ENCODE data around the gene SYNDIG1.

The SYNDIG1 gene

GRCh38 chr20:24438331-24438730, 31.1 kb upstream of the SYNDIG1 start:
- Histone ChIP-seq H2AK5ac (ENCODE audit: low read length, severe bottlenecking) (no peak overlapping the region), H3K79me1 (replicated peaks; ENCODE audit: low read length, poor library complexity, severe bottlenecking) (no peaks in the 10 kb centered on the region), H2BK120ac (ENCODE audit: low read depth, low read length) (no peak overlapping the region), H3K9ac (ENCODE audit: low read length) (no peak overlapping the region), H3K4ac (ENCODE audit: low read depth in 1 of 2, low read length in 2 of 2) (no peak overlapping the region), H3K27me3 (ENCODE audit: control insufficient read depth in 1 of 2, insufficient read depth in 1 of 2, low read length in 2 of 2) (peaks cover 34 to 53% of the 10 kb centered on the region in 2 experiments), H3K4me2 (ENCODE audit: low read length, poor library complexity, severe bottlenecking) (no peak overlapping the region), H3K4me3 (ENCODE audit: insufficient read depth in 1 of 2, low read depth in 1 of 2, low read length in 2 of 2) (no peak overlapping the region), H3K14ac (ENCODE audit: low read length in 2 of 2) (no peak overlapping the region), H3K9me3 (ENCODE audit: control insufficient read depth, low read length) (no peaks in the 10 kb centered on the region), H3K36me3 (ENCODE audit: control insufficient read depth in 1 of 2, insufficient read depth in 2 of 2, low read depth in 1 of 2, low read length in 2 of 2) (no peaks in the 10 kb centered on the region), H3K4me1 (ENCODE audit: control insufficient read depth, insufficient read depth, low read depth, low read length) (no peaks in the 10 kb centered on the region), H4K91ac (ENCODE audit: low read length) (no peak overlapping the region), H2AFZ (ENCODE audit: low read depth, low read length) (no peak overlapping the region), H3K27ac (ENCODE audit: low read length, poor library complexity, severe bottlenecking) (no peak overlapping the region), H2BK15ac (ENCODE audit: low read depth, poor library complexity, severe bottlenecking) (no peak overlapping the region), H4K8ac (ENCODE audit: low read length) (no peak overlapping the region), H2BK12ac (ENCODE audit: low read length in 2 of 2) (no peak overlapping the region), H3K18ac (ENCODE audit: low read depth in 1 of 2, low read length in 2 of 2) (no peak overlapping the region), H2BK5ac (ENCODE audit: low read depth, low read length, poor library complexity, severe bottlenecking) (no peak overlapping the region), H3K23ac (ENCODE audit: low read length in 2 of 2) (no peak overlapping the region)
- DNase-seq = no peak
- 67% methylated on average over 2 of the region's 2 CpGs for WGBS

- no peak overlapping the region for H2BK120ac ChIP-seq (ENCODE audit: low read depth, low read length)
- H2AFZ ChIP-seq (ENCODE audit: low read depth, low read length) = no peak overlapping the region
- H3K36me3 ChIP-seq (ENCODE audit: control insufficient read depth in 1 of 2, insufficient read depth in 2 of 2, low read depth in 1 of 2, low read length in 2 of 2) = no peaks in the 10 kb centered on the region
- H3K4me1 ChIP-seq (ENCODE audit: control insufficient read depth, insufficient read depth, low read depth, low read length) = no peaks in the 10 kb centered on the region
- H3K4me3 ChIP-seq (ENCODE audit: insufficient read depth in 1 of 2, low read depth in 1 of 2, low read length in 2 of 2) = no peak overlapping the region
- H3K14ac ChIP-seq (ENCODE audit: low read length in 2 of 2) = no peak overlapping the region
- WGBS = 69% methylated on average over 7 of the region's 7 CpGs
- no peaks in the 10 kb centered on the region for H3K79me1 ChIP-seq (replicated peaks; ENCODE audit: low read length, poor library complexity, severe bottlenecking)
- H2BK12ac ChIP-seq (ENCODE audit: low read length in 2 of 2) = no peak overlapping the region
- H3K9me3 ChIP-seq (ENCODE audit: control insufficient read depth, low read length) = no peaks in the 10 kb centered on the region
- H3K23ac ChIP-seq (ENCODE audit: low read length in 2 of 2) = no peak overlapping the region
- H3K4ac ChIP-seq (ENCODE audit: low read depth in 1 of 2, low read length in 2 of 2) = no peak overlapping the region
- H2BK5ac ChIP-seq (ENCODE audit: low read depth, low read length, poor library complexity, severe bottlenecking) = no peak overlapping the region
- H2AK5ac ChIP-seq (ENCODE audit: low read length, severe bottlenecking) = no peak overlapping the region
- peaks cover 47 to 64% of the 10 kb centered on the region in 2 experiments for H3K27me3 ChIP-seq (ENCODE audit: control insufficient read depth in 1 of 2, insufficient read depth in 1 of 2, low read length in 2 of 2)
- no peak overlapping the region for H4K8ac ChIP-seq (ENCODE audit: low read length)
- H4K91ac ChIP-seq (ENCODE audit: low read length) = no peak overlapping the region
- H3K4me2 ChIP-seq (ENCODE audit: low read length, poor library complexity, severe bottlenecking) = no peak overlapping the region
- no peak overlapping the region for H3K27ac ChIP-seq (ENCODE audit: low read length, poor library complexity, severe bottlenecking)
- no peak overlapping the region for H3K18ac ChIP-seq (ENCODE audit: low read depth in 1 of 2, low read length in 2 of 2)
- no peak overlapping the region for H3K9ac ChIP-seq (ENCODE audit: low read length)
- no peak overlapping the region for H2BK15ac ChIP-seq (ENCODE audit: low read depth, poor library complexity, severe bottlenecking)
- DNase-seq = no peak
Observed at GRCh38 chr20:24439737-24440387, 29.6 kb upstream of the SYNDIG1 start.

- H3K4me1 ChIP-seq (ENCODE audit: control insufficient read depth, insufficient read depth, low read depth, low read length) = no peaks in the 10 kb centered on the region
- no peak overlapping the region for H4K91ac ChIP-seq (ENCODE audit: low read length)
- no peaks in the 10 kb centered on the region for H3K36me3 ChIP-seq (ENCODE audit: control insufficient read depth in 1 of 2, insufficient read depth in 2 of 2, low read depth in 1 of 2, low read length in 2 of 2)
- no peak overlapping the region for H2BK12ac ChIP-seq (ENCODE audit: low read length in 2 of 2)
- no peak overlapping the region for H2BK120ac ChIP-seq (ENCODE audit: low read depth, low read length)
- H3K18ac ChIP-seq (ENCODE audit: low read depth in 1 of 2, low read length in 2 of 2) = no peak overlapping the region
- H3K14ac ChIP-seq (ENCODE audit: low read length in 2 of 2) = no peak overlapping the region
- no peaks in the 10 kb centered on the region for H3K9me3 ChIP-seq (ENCODE audit: control insufficient read depth, low read length)
- H3K4ac ChIP-seq (ENCODE audit: low read depth in 1 of 2, low read length in 2 of 2) = no peak overlapping the region
- no peak overlapping the region for H2BK5ac ChIP-seq (ENCODE audit: low read depth, low read length, poor library complexity, severe bottlenecking)
- H3K4me3 ChIP-seq (ENCODE audit: insufficient read depth in 1 of 2, low read depth in 1 of 2, low read length in 2 of 2) = no peak overlapping the region
- no peak overlapping the region for H3K27ac ChIP-seq (ENCODE audit: low read length, poor library complexity, severe bottlenecking)
- no peak overlapping the region for H3K4me2 ChIP-seq (ENCODE audit: low read length, poor library complexity, severe bottlenecking)
- H4K8ac ChIP-seq (ENCODE audit: low read length) = no peak overlapping the region
- no peaks in the 10 kb centered on the region for H3K79me1 ChIP-seq (replicated peaks; ENCODE audit: low read length, poor library complexity, severe bottlenecking)
- no peak overlapping the region for H2AFZ ChIP-seq (ENCODE audit: low read depth, low read length)
- H3K27me3 ChIP-seq (ENCODE audit: control insufficient read depth in 1 of 2, insufficient read depth in 1 of 2, low read length in 2 of 2) = peaks cover 48 to 79% of the 10 kb centered on the region in 2 experiments
- H2AK5ac ChIP-seq (ENCODE audit: low read length, severe bottlenecking) = no peak overlapping the region
- WGBS = 79% methylated on average over 9 of the region's 9 CpGs
- no peak overlapping the region for H3K9ac ChIP-seq (ENCODE audit: low read length)
- no peak overlapping the region for H3K23ac ChIP-seq (ENCODE audit: low read length in 2 of 2)
- no peak for DNase-seq
- H2BK15ac ChIP-seq (ENCODE audit: low read depth, poor library complexity, severe bottlenecking) = no peak overlapping the region
Observed at GRCh38 chr20:24441661-24442060, 27.8 kb upstream of the SYNDIG1 start.

GRCh38 chr20:24442909-24443308, 26.5 kb upstream of the SYNDIG1 start:
- H2BK5ac ChIP-seq (ENCODE audit: low read depth, low read length, poor library complexity, severe bottlenecking) = no peak overlapping the region
- no peaks in the 10 kb centered on the region for H3K79me1 ChIP-seq (replicated peaks; ENCODE audit: low read length, poor library complexity, severe bottlenecking)
- H2BK120ac ChIP-seq (ENCODE audit: low read depth, low read length) = no peak overlapping the region
- H3K4me1 ChIP-seq (ENCODE audit: control insufficient read depth, insufficient read depth, low read depth, low read length) = no peaks in the 10 kb centered on the region
- no peak overlapping the region for H2BK15ac ChIP-seq (ENCODE audit: low read depth, poor library complexity, severe bottlenecking)
- H3K9me3 ChIP-seq (ENCODE audit: control insufficient read depth, low read length) = no peaks in the 10 kb centered on the region
- no peak overlapping the region for H3K18ac ChIP-seq (ENCODE audit: low read depth in 1 of 2, low read length in 2 of 2)
- H3K23ac ChIP-seq (ENCODE audit: low read length in 2 of 2) = no peak overlapping the region
- H3K4ac ChIP-seq (ENCODE audit: low read depth in 1 of 2, low read length in 2 of 2) = no peak overlapping the region
- no peak overlapping the region for H3K9ac ChIP-seq (ENCODE audit: low read length)
- no peak overlapping the region for H3K14ac ChIP-seq (ENCODE audit: low read length in 2 of 2)
- peaks cover 44 to 83% of the 10 kb centered on the region in 2 experiments for H3K27me3 ChIP-seq (ENCODE audit: control insufficient read depth in 1 of 2, insufficient read depth in 1 of 2, low read length in 2 of 2)
- H4K8ac ChIP-seq (ENCODE audit: low read length) = no peak overlapping the region
- H3K4me3 ChIP-seq (ENCODE audit: insufficient read depth in 1 of 2, low read depth in 1 of 2, low read length in 2 of 2) = no peak overlapping the region
- WGBS = 72% methylated on average over 3 of the region's 3 CpGs
- H3K27ac ChIP-seq (ENCODE audit: low read length, poor library complexity, severe bottlenecking) = no peak overlapping the region
- no peak overlapping the region for H2BK12ac ChIP-seq (ENCODE audit: low read length in 2 of 2)
- H4K91ac ChIP-seq (ENCODE audit: low read length) = no peak overlapping the region
- DNase-seq = no peak
- H3K36me3 ChIP-seq (ENCODE audit: control insufficient read depth in 1 of 2, insufficient read depth in 2 of 2, low read depth in 1 of 2, low read length in 2 of 2) = no peaks in the 10 kb centered on the region
- H3K4me2 ChIP-seq (ENCODE audit: low read length, poor library complexity, severe bottlenecking) = no peak overlapping the region
- no peak overlapping the region for H2AK5ac ChIP-seq (ENCODE audit: low read length, severe bottlenecking)
- H2AFZ ChIP-seq (ENCODE audit: low read depth, low read length) = no peak overlapping the region
